Measurements from ENCODE around the gene LDLRAD2. TPM values are rescaled to one million over a fixed set of nuclear protein-coding genes. Genes with fewer than 3 reads are reported as not detected.
"Not testable (repeated sequence)": the region's sequence is repeated elsewhere in the genome, so short reads cannot be mapped to it uniquely, and the experiment has no call there.

Gene LDLRAD2
- total RNA-seq, 2 donors from 2014 or later = 0.24 to 0.28 TPM

DNA sequence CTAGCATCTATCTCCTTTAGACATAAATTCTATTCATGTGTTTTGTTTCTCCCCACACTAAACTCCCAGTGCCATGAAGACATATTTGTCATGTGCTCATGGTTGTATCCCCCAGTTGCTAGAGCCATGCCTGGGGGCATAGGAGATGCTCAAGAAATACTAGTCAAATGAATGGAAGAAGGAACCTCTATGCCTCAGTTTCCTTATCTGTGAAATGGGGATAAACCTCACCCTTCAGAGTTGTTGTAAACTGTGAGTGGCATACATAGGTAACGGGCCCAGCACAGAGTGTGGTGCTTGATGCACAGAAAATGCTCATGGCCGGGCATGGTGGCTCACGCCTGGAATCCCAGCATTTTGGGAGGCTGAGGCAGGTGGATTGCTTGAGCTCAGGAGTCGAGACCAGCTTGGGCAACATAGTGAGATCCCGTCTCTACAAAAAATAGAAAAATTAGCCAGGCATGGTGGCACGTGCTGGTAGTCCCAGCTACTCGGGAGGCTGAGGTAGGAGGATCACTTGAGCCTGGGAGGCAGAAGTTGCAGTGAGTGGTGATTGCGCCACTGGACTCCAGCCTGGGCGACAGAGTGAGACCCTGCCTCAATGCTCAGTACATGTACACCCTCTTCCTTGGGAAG, 8.7 kb downstream of the LDLRAD2 start:
- intact Hi-C loops (cut with DNase I) = no loop called here
- DNase-seq (ENCODE audit: low spot score) = no peak

DNA sequence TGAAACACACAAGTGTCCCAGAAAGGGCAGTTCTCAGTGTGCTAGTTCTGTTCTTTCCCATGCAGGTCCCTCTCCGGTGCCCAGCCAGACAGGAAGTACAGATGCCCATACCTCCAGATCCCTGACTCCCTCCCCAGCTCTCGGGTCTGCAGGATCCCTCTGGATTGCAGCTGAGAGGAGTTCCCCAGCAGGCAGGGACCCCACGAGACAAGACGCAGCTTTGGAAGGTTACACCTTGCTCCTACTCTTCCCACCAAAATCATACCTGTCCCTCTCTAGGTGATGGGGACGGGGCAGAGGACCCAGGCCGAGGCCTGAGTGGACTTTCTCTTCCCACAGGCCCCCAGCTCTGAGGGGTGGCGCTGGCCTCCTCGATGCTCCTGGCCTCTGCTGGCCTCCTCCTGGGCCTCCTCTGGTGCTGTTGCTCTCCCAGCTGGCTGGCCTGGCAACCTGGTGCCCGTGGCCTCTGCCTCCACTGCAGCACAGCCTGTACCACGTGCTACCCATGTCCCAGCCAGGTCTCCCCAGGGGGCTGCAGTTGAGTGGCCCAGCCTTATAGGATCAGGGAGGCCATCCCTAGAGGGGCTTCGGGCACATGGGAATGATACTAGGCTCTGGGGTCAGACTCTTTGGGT, 9.4 kb downstream of the LDLRAD2 start:
- intact Hi-C loops (cut with DNase I) = no loop called here
- DNase-seq (ENCODE audit: low spot score) = no peak

DNA sequence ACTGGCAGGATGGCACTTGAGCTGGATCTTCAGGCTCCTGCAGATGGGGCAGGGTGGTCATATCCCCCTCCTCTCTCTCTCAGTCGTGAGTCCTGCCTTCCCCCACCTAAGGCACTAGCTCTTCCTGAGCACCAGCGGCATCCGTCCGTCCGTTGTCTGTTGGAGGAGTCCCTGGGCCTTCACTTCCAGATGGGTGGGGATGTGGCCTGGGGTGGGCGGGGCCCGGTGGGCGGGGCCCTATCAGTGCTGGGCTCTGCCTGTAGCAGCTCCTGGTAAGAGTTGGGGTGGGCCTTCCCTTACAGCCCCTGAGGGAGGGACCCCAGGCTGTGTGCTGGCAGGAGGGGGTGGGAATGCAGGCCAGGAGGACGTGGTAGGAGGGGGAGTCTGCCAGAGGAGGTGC, 10.3 kb downstream of the LDLRAD2 start:
- no peak for DNase-seq (ENCODE audit: low spot score)
- intact Hi-C loops (cut with DNase I) = no loop called here

DNA sequence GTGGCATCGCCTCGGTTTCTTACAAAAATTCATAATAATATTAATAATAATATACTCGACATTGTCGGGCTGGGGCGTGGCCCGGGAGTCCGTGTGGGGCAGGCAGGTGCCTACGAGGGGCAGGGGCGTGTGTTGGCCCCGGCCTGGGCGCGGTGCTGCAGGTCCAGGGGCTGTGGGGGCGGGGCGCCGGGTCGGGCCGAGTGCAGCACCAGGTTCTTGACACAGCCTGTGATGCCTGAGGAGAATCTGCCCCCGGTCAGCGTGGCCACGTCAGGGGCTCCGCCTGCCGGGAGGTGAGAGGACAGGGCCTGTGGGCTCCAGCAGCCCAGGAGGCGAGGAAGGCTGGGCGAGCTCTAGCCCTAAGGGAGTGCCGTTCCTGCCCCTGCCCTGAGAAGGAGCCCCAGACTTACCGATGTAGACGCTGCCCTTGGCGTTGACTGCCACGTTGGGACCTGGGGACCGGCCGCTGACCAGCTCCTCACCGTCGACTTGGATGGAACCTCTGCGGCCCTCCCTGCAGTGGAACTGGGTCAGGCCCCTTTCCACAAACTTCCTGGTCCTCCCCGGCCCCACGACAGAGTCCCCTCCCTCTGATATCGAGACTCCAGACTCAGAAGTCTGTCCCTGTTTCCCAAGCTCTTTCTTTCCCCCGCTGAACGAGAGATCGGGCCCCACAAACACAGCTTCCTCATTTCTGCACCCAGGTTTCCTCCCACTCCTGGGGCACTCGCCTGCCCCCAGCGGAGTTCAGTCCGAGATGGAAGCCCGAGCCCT, 11.3 kb downstream of the LDLRAD2 start:
- DNase-seq (ENCODE audit: low spot score) = no peak
- intact Hi-C loops (cut with DNase I) = no loop called here

DNA sequence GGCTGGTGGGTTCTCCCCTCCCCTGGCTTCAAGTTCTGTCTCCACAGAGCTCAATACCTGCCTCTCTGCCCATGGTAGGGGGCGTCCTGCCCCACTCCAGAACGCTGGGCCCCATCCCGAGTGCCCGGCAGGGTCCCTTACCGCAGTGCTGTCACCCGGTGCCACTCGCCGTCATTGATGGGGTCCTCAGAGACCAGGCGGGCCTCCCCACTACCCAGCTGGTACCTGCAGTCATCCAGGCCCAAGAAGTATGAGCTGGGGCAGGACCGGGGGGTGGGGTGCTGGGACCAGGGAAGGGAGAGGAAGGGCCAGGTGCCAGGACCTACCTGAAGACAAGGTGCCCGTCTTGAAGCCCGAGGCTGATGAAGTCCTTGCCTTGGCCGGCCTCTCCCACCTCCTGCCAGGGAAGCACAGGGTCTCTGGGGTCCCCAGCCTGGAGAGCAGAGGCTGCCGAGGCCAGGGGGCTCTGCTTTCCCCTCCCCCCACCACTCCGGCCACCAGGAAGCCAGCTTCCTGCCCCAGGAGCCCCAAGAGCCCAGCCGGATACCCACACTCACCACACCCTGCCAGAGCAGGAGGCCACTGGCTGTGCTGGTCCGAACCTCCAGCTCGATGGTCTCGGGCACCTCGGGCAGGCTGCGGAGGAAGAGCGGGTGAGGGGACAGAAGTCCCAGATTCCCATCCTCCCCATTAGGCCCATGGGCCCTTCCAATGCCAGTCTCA, 12.1 kb downstream of the LDLRAD2 start:
- DNase-seq (ENCODE audit: low spot score) = no peak

DNA sequence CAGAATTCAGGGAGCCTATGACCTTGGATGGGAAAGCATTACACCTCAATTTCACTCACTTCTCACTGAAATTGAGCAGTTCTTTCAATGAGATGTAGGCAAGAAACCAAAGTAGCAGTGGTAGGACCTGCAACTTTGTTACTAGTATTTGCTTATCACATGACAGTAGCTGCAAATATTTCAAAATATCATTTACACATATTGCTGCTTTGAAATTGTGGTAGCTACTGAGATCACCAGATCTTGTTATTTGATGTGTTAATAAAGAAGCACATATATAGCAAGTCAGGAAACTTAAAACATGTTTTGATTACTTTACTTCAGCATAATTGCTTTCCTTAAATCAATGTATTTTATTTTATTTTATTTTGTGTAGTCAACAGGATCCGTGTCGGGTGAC, 12.9 kb downstream of the LDLRAD2 start:
- DNase-seq (ENCODE audit: low spot score) = no peak
- intact Hi-C loops (cut with DNase I) = no loop called here

More for the DNA sequence above, 12.1 kb downstream of the LDLRAD2 start:
- intact Hi-C loops (cut with DNase I) = no loop called here

DNA sequence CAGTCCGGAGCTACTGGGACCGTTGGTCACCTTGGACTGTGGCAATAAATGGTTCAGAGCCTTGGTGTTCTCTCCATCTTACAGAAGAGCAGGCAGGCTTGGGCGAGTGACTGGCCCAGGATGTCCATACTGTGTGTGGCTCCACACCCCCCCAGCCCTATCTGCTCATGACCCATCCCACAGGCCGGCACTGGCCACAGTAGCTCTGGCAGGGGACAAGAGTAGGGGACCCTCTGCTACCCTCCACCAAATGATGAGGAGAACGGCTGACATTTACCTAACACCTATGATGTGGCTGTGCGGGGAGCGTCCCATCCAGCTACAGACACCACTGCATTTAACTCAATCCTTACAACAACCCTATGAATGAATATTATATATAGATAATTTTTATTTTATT, 13.3 kb downstream of the LDLRAD2 start:
- DNase-seq (ENCODE audit: low spot score) = no peak
- intact Hi-C loops (cut with DNase I) = no loop called here

DNA sequence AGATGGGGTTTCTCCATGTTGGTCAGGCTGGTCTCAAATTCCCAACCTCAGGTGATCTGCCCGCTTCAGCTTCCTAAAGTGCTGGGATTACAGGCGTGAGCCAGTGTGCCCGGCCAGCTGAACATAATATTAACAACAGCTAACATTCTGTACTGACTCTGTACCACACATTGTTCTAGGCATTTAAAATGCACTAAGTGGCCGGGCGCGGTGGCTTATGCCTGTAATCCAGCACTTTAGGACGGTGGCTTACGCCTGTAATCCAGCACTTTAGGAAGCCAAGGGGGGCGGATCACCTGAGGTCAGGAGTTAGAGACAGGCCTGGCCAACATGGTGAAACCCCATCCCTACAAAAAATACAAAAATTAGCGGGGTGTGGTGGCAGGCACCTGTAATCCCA, 14.6 kb downstream of the LDLRAD2 start:
- intact Hi-C loops (cut with DNase I); DNase-seq (ENCODE audit: low spot score): not testable (repeated sequence)

DNA sequence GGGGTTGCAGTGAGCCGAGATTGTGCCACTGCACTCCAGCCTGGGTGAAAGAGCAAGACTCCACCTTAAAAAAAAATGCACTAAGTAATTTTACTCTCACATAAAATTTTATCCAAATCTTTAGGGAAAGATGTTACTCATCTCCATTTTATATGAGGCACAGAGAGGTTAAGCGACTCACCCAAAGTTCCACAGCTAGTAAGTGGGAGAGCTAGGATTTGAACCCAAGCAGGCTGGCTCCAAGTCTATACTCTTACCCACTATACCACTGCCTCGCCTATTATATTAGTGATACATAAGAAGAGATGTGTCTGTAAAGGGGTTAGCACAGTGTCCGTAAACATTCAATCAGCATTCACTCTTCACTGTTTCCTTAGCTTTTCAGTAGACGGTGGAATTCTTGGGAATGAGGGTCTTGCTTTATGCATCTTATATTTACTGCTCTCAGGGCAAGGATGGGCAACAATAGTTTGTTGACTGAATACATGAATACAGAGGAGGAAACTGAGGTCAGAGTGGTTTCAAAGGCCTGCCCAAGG, 15.1 kb downstream of the LDLRAD2 start:
- DNase-seq (ENCODE audit: low spot score) = no peak
- intact Hi-C loops (cut with DNase I) = no loop called here

DNA sequence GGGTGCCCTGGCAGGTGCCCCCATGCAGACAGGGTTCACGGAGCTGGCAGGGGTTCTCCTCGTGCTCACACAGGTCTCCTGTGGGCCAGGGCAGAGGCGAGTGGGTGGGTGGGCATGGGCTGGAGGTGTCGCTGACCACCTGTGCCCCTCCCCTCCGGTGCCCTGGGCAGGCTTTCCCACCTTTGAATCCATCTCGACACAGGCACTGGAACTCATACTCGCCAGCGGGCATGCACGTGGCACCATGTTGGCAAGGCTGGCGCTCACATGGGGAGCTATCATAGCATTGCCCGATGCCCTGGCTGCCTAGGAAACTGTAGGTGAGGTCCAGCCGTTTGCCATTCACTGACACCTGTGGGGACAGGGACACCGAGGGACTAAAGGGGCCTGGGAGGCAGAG, 16.0 kb downstream of the LDLRAD2 start:
- no peak for DNase-seq (ENCODE audit: low spot score)
- intact Hi-C loops (cut with DNase I) = no loop called here

DNA sequence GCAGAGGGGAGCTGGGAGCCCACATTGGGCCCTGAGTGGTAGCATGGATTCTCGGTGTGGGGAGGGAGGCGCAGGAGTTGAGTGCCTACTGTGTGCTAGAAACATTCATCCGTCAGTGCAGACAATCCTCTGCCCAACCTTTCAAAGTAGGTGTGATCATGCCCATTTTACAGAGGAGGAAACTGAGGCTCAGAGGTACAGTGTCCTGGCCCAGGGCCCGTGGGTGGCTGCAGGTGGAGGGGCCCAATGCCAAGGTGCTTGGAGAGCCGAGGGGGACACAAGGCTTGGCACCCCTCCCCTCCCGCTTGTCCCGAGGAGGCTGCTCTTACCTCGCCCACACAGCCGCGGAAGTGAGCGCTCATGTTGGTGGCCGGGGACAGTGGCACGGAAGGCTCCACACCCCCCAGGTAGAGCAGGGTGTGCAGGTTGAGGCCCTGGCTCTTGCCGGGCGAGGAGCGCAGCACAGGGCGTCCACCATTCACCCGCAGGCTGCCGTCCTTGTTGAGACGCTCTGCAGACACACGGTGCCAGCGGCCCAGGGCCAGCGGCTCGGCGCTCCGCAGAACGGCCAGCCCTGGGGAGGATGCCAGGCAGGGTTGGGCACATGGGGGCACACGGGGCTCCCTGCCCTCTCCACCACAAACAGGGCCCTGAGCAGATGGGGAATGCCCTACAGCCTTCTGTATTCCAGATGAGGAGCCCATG, 16.6 kb downstream of the LDLRAD2 start:
- no peak for DNase-seq (ENCODE audit: low spot score)
- intact Hi-C loops (cut with DNase I) = no loop called here

DNA sequence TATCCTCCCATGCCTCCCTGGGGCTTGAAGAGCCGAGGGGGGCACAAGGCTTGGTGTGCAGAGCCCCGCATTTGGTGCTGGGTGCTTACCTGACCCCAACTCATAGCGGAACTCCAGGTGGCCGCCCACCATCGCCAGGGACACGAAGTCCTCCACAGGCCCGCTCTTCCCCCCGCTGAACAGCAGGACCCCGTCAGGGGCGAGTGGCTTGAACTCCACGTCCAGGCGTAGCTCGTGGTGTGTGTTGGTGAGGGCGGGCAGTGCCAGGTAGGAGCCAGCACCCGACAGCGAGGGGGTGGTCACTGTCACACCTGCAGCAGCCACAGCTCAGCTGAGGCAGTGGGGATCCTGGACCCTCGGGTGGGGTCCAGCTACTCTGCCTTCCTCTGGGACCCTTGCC, 17.2 kb downstream of the LDLRAD2 start:
- DNase-seq (ENCODE audit: low spot score) = no peak
- intact Hi-C loops (cut with DNase I) = no loop called here

DNA sequence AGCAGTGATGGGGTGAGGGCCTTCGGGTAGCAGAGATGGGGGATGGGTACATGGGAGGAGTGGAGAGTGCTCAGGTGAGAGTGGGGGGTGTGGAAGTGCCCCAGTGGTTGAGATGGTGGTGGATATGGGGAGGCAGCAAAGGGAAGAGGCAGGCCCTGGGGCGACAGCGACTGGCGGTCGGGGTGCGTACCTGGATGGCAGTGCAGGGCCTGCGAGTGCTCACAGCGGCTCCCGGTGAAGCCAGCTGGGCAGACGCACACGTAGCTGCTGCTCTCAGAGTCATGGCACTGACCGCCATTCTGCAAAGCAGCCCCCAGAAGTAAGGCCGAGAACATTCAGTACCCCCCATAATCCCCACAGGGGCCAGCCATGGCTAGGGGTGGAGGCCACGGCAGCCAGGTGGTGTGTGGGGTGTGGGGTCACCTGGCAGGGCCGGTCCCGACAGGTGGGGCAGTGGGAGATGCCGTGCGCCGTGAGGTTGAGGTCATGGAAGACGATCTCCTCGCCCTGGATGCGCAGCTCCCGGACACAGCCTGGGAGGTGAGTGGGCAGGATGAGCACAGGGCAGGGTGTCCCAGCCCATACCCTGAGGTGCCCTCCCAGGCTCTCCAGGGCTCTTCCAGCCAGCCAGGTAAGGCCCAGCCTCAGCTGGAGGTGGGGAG, 18.9 kb downstream of the LDLRAD2 start:
- intact Hi-C loops (cut with DNase I) = no loop called here

DNA sequence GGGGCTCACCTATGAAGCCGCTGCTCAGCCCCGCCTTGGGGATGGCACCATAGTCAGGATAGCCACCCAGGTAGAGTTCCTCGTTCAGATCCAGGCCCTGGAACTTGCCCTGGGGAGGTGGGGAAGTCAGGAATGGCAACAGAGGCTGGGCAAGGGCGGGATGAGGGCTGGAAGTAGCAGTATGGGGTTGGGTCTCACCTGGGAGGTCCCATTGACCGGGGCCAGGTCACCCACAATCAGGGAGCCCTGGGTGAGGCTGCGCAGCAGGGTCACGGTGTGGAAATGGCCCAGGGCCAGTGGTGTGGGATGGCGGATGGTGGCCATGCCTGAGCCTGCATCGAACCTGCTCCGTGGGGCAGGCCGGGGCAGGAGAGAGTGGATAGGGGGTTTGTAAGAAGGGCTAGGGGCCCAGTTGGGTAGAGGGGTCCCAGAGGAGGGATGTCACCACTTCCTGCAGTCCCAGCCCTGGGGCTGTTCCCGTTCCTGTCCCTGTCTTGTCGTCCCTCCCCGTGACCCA, 19.4 kb downstream of the LDLRAD2 start:
- intact Hi-C loops (cut with DNase I) = no loop called here
- DNase-seq (ENCODE audit: low spot score) = peak; percentile 80

More for the DNA sequence above, 18.9 kb downstream of the LDLRAD2 start:
- DNase-seq (ENCODE audit: low spot score) = no peak

DNA sequence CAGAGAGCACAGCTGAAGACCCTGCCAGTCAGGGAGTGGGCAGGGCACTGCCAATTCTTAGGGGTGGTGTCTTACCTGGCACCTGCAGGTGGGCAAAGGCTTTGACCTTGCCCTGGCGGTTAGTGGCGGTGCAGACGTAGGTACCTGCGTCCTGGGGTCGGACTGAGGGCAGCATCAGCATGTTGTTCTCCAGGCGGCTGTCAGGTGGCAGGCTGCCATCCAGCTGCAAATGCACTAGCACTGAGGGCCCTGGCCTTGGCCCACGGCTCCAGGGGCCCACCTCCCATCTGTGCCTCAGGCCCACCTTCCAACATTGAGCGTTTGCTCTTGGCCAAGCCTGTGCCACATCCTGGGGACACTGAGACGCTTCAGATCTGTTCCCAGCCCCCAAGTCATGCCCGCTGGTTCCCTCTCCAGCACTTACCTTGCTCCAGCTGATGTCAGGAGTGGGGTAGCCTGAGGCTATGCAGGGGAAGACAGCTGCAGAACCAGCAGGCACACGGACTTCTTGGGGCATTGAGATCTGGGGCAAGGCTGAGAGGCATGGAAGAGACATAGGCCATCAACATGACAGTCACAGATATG, 21.4 kb downstream of the LDLRAD2 start:
- intact Hi-C loops (cut with DNase I) = no loop called here
- DNase-seq (ENCODE audit: low spot score) = peak; percentile 74

DNA sequence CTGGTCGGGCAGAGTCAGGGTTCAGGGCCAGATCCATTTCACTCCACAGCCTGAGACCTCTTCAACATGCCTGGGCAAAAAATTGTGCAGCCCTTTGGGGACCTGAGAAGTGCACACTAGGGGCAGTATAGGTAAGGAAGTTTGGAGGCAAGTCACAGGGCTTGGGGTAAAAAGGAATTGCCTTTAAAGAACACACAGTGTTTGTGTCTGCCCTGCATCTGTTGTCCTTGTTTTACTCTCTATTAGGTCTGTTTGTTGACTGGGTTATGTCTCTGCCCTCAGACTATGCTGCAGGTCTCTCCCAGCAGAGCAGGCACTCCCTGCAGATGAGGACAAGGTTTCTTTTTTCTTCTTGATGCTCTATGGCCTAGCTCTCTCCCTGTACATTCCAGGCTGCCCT, 22.0 kb downstream of the LDLRAD2 start:
- no peak for DNase-seq (ENCODE audit: low spot score)
- intact Hi-C loops (cut with DNase I) = no loop called here

DNA sequence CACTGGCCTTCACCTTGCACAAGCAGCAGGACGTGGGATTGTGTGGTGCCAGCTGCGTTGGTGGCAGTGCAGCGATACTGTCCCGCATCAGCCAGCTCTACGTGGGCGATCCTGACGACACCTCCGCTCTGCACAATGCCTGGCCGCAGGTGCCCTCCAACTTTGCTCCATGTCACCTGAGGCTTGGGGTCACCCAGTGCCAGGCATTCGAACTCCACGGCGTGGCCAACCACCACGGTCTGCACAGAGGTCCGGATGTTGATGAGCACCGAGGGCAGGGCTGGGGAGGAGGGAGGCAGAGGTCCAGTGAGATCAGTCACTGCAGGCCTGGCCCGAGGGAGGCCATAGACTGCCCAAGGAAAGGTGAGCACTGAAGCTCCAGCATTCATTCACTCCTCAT, 22.6 kb downstream of the LDLRAD2 start:
- intact Hi-C loops (cut with DNase I) = no loop called here
- DNase-seq (ENCODE audit: low spot score) = no peak

DNA sequence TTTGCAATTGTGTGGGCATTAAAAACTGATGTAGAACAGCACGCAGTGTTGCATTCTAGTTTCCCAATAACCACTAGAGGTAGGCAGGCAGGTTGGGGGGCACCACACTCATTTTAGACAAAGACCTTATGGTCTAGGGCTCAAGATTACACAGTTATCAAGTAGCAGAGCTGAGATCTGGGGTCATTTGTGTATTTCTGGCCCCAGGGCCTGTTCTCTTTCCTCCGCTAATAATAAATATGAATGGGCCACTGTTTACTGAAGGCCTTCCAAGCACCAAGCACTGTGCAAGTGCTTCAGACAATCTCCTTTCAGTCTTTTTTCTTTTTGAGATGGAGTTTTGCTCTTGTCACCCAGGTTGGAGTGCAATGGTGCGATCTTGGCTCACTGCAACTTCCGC, 23.9 kb downstream of the LDLRAD2 start:
- intact Hi-C loops (cut with DNase I) = no loop called here
- DNase-seq (ENCODE audit: low spot score) = no peak
